ENCODE data around the gene ARHGEF28.

GRCh38 chr5:73968246-73968645 is 342.2 kb downstream of the ARHGEF28 start:
- no peak for TF ChIP-seq POLR2A (IDR thresholded peaks at IDR 0.05)
- TF ChIP-seq CTCF (IDR thresholded peaks at IDR 0.05 in 4 of 5, conservative IDR thresholded peaks at IDR 0.05 in 1 of 5), result no peak
